ENCODE data around the gene EPG5.

GRCh38 chr18:46002934-46003333, 35.8 kb upstream of the EPG5 start:
- TF ChIP-seq, protein P1, sequence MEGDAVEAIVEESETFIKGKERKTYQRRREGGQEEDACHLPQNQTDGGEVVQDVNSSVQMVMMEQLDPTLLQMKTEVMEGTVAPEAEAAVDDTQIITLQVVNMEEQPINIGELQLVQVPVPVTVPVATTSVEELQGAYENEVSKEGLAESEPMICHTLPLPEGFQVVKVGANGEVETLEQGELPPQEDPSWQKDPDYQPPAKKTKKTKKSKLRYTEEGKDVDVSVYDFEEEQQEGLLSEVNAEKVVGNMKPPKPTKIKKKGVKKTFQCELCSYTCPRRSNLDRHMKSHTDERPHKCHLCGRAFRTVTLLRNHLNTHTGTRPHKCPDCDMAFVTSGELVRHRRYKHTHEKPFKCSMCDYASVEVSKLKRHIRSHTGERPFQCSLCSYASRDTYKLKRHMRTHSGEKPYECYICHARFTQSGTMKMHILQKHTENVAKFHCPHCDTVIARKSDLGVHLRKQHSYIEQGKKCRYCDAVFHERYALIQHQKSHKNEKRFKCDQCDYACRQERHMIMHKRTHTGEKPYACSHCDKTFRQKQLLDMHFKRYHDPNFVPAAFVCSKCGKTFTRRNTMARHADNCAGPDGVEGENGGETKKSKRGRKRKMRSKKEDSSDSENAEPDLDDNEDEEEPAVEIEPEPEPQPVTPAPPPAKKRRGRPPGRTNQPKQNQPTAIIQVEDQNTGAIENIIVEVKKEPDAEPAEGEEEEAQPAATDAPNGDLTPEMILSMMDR (conservative IDR thresholded peaks at IDR 0.05; ENCODE audit: low read depth, low read length): no peak
- TF ChIP-seq RCOR1 (IDR thresholded peaks at IDR 0.05; ENCODE audit: insufficient replicate concordance, low read length) (no peak), POLR2A (IDR thresholded peaks at IDR 0.05; ENCODE audit: low read depth, low read length) (no peak), RAD21 (IDR thresholded peaks at IDR 0.05; ENCODE audit: low read length) (no peak), BHLHE40 (IDR thresholded peaks at IDR 0.05; ENCODE audit: low read depth, low read length) (no peak), FOS (IDR thresholded peaks at IDR 0.05; ENCODE audit: low read depth, low read length) (no peak), MAFK (IDR thresholded peaks at IDR 0.05; ENCODE audit: low read depth, low read length) (no peak), MXI1 (IDR thresholded peaks at IDR 0.05; ENCODE audit: borderline replicate concordance, low read depth, low read length) (no peak)
- TF ChIP-seq, protein P2, sequence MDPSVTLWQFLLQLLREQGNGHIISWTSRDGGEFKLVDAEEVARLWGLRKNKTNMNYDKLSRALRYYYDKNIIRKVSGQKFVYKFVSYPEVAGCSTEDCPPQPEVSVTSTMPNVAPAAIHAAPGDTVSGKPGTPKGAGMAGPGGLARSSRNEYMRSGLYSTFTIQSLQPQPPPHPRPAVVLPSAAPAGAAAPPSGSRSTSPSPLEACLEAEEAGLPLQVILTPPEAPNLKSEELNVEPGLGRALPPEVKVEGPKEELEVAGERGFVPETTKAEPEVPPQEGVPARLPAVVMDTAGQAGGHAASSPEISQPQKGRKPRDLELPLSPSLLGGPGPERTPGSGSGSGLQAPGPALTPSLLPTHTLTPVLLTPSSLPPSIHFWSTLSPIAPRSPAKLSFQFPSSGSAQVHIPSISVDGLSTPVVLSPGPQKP (IDR thresholded peaks at IDR 0.05; ENCODE audit: borderline replicate concordance, low read depth, low read length): no peak

Measured in IMR-90 (cell line).